Measurements from ENCODE around the gene EIF4G2.

Gene EIF4G2

GRCh38 chr11:10750838-10751580, 57.7 kb downstream of the EIF4G2 start, which contains the start of gene CTR9:
TSS of gene CTR9 (plus strand) at chr11:10751246. CDS start at chr11:10751413, 167 bp downstream.
- H3K9me3 Mint-ChIP-seq = no peaks in the 10 kb centered on the region
- H3K36me3 Mint-ChIP-seq = peaks cover 22% of the 10 kb centered on the region
- peak; percentile 96 for DNase-seq
- peaks cover 35% of the 10 kb centered on the region for H3K4me1 Mint-ChIP-seq
- CTCF ChIA-PET = interaction anchor here (0.7 to 2.7 kb wide), 3 partner anchors 19 to 210 kb away, joined by 3 to 12 read pairs (median 4); partner anchors contain the start of gene RNF141
- H3K4me3 Mint-ChIP-seq = peak within 1 kb of the TSS; percentile 96
- no peaks in the 10 kb centered on the region for H3K27me3 Mint-ChIP-seq
- peak within 1 kb of the TSS; percentile 93 for H3K27ac Mint-ChIP-seq

GRCh38 chr11:10749476-10749875, 59.2 kb downstream of the EIF4G2 start:
- H3K4me3 Mint-ChIP-seq = peak overlapping the region; percentile 7
- H3K27me3 Mint-ChIP-seq = no peaks in the 10 kb centered on the region
- DNase-seq = no peak
- H3K36me3 Mint-ChIP-seq = peaks cover 12% of the 10 kb centered on the region
- no peak overlapping the region for H3K27ac Mint-ChIP-seq
- peaks cover 38% of the 10 kb centered on the region for H3K4me1 Mint-ChIP-seq
- CTCF ChIA-PET = no interaction called here
- H3K9me3 Mint-ChIP-seq = no peaks in the 10 kb centered on the region

- Mint-ChIP-seq H3K27ac (no peak overlapping the region), H3K27me3 (no peaks in the 10 kb centered on the region), H3K9me3 (no peaks in the 10 kb centered on the region), H3K4me1 (peaks cover 46% of the 10 kb centered on the region), H3K36me3 (peaks cover 4% of the 10 kb centered on the region), H3K4me3 (no peak overlapping the region)
- CTCF ChIA-PET = no interaction called here
- DNase-seq = no peak
These were observed 61.0 kb downstream of the EIF4G2 start for GRCh38 chr11:10747733-10748132.
